HG03571 (cell line): ENCODE results near the gene GALNT12.

Experiments used
- ATAC-seq: cut with Tn5 transposase; IDR thresholded peaks from one replicate; pipeline ENCODE4 v1.9.1; 2021; ENCODE audit not compliant: unreplicated experiment

GALNT12 gene

GRCh38 chr9:98855592-98855991 lies 48.1 kb downstream of the GALNT12 start:
- no peak for ATAC-seq

GRCh38 chr9:98856982-98857381 lies 49.5 kb downstream of the GALNT12 start:
- no peak for ATAC-seq

GRCh38 chr9:98859941-98860340 lies 52.5 kb downstream of the GALNT12 start:
- ATAC-seq = no peak

- ATAC-seq = no peak
Observed at GRCh38 chr9:98860871-98861293, 53.4 kb downstream of the GALNT12 start.

- ATAC-seq = no peak
Observed at GRCh38 chr9:98861781-98862504, 54.5 kb downstream of the GALNT12 start.

- no peak for ATAC-seq
Observed at GRCh38 chr9:98862936-98863335, 55.5 kb downstream of the GALNT12 start.

GRCh38 chr9:98864281-98865174 lies 57.1 kb downstream of the GALNT12 start:
- ATAC-seq = no peak

GRCh38 chr9:98865284-98865875 lies 57.9 kb downstream of the GALNT12 start:
- ATAC-seq = no peak

- ATAC-seq = no peak
Observed at GRCh38 chr9:98866435-98867102, 59.1 kb downstream of the GALNT12 start.

GRCh38 chr9:98867103-98867428 lies 59.6 kb downstream of the GALNT12 start:
- ATAC-seq = no peak

GRCh38 chr9:98867429-98868168 lies 60.1 kb downstream of the GALNT12 start:
- ATAC-seq = no peak

GRCh38 chr9:98869078-98869745 lies 61.7 kb downstream of the GALNT12 start:
- no peak for ATAC-seq

GRCh38 chr9:98869866-98870265 lies 62.4 kb downstream of the GALNT12 start:
- no peak for ATAC-seq

GRCh38 chr9:98870782-98871557 lies 63.5 kb downstream of the GALNT12 start:
- no peak for ATAC-seq

GRCh38 chr9:98871558-98872065 lies 64.1 kb downstream of the GALNT12 start:
- ATAC-seq = no peak

GRCh38 chr9:98873526-98873925 lies 66.1 kb downstream of the GALNT12 start:
- ATAC-seq = no peak

GRCh38 chr9:98873951-98874371 lies 66.5 kb downstream of the GALNT12 start:
- ATAC-seq = no peak

- ATAC-seq = no peak
Observed at GRCh38 chr9:98874721-98875255, 67.3 kb downstream of the GALNT12 start.

GRCh38 chr9:98875536-98875935 lies 68.1 kb downstream of the GALNT12 start:
- no peak for ATAC-seq
